HG03575 (cell line): ENCODE measurements around the gene ACSL5.
"Not testable (repeated sequence)": the region's sequence is repeated elsewhere in the genome, so short reads cannot be mapped to it uniquely, and the experiment has no call there.

Experiments
- ATAC-seq: cut with Tn5 transposase; IDR thresholded peaks from one replicate; pipeline ENCODE4 v1.9.1; 2021; ENCODE audit not compliant: unreplicated experiment, insufficient number of reproducible peaks, low FRiP score; ENCODE audit errors: extremely low read depth

Gene ACSL5

DNA sequence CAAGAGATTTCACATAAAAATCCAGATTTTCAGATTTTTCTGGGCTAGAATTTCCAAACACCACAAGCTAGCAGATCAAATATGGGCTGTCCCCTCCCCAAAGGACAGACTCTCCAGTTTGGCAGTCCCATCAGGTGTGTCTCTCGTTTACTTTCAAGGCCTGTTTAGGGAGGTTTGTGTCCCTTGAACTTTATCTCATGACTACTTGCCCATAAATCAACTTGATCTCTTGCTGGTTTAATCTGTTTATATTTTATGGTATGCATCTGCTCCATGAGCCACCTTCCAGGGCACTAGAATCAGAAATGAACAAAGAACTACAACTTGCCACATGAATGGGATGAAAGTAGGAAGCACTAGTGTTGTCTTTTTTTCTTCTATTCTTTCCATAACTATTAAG lies 67.6 kb downstream of the ACSL5 start:
- no peak for ATAC-seq

DNA sequence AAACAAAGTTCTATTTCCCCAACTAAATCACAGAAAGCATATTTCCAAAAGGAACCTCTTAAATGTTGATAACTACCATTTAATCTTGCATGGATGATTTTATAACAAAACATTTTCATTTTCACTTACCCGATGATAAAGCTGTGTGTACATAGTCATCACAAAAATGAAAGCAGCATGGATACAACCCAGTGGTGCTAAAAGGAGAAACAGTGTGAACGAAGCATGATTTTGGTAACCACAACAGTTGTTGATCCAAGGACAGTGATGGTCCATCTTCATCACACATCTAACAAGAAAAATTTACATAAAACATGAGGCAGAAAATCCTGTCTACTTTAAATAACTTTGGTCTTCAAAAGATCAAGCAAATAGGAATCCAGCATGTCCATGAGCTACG lies 68.1 kb downstream of the ACSL5 start:
- no peak for ATAC-seq

DNA sequence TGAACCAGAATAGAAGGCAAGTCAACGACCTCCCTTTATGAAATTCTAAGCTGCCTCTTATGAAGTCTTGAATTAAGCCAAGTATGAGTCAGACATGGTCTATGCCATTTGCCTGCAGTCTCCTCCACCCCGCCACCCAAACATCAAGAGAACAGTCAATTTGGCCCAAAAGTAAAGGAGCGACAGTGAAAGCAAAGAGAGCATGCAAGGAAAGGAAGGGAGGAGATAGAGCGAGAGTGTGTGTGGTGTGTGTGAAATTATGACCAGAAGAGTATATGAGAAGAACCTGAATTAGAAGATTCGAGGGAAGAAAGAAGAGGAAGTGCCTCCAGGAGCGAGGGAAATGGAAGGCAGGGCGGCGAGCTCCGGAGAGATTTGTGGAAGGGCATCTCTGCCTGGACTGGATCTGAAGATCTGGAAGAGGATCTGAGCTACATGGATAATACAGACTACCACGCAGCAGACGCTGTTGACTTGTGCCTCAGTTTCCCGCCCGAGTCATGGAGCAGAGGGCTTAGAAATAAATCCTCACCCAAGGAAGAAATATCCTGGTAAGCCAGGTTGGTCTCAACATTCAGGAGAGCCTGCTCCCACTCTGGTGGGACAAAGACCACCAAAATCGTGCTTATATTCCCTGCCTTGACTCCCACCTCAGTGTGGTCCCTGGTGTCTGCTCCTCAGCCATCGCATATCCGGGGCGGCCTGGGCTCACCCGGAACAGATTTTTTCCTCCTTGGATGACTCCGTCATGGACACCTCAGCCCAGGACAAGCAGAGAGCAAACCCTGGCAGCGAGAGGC lies 72.3 kb downstream of the ACSL5 start:
- ATAC-seq = peak; percentile 21

DNA sequence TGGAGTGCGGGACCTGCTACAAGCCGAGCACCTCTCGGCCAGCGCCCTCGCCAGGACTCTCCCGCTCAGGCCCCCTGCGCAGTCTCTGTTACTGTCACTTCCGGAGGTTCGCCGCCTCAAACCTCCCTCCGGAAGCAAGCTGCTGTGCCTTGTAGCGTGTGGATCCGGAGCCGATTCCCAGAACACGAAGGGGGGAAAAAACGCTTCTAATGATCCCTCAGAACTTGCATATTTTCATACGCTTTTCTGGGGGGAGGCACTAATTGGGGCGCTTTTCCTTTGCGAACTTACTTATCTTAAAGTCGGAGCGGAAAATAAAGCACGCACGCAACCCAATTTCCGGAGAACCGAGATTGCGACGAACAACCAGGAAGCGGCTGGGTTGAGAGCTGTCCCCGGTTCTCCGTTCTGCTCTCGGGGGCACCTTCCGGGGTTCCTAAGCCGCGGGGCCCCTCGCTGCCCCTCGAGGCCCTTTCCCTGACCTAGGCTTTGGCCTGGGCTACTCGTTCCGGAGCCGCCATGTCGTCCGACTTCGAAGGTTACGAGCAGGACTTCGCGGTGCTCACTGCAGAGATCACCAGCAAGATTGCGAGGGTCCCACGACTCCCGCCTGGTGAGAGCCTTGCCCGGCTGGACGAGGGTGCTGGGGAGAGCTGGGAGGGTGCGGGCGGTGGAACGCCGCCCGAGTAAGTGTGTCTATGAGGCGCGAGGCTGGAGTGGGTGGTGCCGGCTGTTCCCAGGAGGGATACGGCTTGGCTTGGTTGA lies 73.1 kb downstream of the ACSL5 start, which contains the start of the genes VTI1A and ZDHHC6:
Gene VTI1A, plus strand, starts transcription at position 361 of the 765 bp plus-strand sequence. Its CDS starts 159 bp downstream, at position 520.
Gene ZDHHC6, minus strand, starts transcription at position 60 of the 765 bp plus-strand sequence. CDS start 1,478 bp downstream, outside the sequence.
- ATAC-seq = peak; percentile 44

DNA sequence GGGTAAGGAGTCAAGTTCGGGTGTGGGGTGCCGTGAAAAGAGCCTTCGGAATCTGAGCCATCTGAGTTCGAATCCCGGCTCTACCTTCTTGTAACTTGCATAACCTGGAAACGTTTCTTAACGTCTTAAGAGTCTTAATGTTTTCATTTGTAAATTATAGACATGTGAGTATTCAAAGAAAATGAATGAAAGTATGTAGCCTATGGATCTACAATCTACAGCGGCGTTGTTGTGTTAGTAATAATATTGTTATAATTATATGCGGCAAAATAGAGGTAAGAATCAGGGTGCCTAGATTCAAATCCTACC lies 73.7 kb downstream of the ACSL5 start:
- no peak for ATAC-seq

DNA sequence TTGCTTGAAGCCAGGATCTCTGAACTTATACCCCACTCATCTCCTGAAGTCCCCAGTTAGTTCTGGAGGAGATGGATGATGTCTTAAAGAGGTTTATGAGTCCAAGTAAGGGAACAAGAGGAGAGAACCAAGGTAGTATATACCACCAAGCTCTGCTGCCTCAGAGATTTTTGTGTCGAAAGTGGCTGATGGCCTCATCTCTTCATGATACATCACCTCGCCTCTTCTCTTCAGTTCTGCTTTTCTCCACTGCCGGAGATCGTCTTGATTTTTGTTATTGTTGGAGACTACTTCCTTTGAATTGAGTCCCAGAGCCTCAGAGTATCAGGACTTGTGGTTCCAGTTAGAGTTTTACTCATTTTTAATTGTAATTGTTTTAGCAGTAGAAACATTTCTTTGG lies 75.0 kb downstream of the ACSL5 start:
- no peak for ATAC-seq

DNA sequence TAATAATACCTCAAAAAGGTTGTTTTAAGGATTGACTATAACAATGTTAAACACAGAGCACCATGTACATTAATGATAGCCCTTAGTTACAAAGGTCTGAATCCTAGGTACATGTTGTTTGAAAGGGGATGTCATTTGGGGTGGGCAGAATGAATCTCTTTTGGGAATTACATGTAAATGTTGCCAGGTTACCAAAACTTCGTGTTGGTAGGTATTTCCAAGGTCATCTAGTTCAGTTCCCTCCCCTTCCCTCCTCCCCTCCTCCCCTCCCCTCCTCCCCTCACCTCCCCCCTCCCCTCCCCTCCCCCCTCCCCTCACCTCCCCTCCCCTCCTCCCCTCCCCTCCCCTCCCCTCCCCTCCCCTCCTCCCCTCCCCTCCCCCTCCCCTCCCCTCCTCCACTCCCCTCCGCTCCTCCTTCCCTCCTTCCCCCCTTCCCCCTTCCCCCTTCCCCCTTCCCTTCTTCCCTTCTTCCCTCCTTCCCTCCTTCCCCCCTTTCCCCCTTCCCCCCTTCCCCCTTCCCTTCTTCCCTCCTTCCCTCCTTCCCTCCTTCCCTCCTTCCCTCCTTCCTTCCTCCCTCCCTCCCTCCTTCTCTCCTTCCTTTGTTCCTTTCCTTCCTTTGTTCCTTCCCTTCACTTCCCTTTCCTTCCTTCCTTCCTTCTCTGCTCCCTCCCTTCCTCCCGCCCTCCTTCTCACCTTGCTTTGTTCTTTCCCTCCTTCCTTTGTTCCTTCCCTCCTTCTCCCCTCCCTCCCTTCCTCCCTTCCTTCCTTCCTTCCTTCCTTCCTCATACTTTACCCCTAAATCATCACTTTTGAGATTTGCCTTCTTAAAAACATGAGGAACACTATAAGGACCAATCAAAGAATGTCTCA lies 81.2 kb downstream of the ACSL5 start:
- ATAC-seq = no peak

DNA sequence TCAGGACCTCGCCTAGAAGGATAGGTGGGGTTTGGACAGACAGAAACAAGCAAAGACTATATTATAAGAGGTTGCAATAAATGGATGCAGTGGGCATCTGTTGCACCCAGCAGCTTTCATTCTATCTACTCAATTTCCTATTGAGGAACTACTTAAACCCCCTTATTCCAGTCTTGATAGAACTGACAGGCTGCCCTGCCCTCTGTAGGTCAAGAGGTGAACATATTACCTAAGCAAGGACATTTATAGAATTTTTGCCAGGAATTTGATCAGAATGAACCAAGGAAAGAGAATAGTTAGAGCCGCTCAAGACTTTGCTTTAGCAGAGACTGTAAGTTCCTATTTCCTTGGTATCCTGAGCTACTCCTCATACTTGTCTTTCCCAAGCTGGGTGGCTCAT lies 82.6 kb downstream of the ACSL5 start:
- ATAC-seq = no peak

DNA sequence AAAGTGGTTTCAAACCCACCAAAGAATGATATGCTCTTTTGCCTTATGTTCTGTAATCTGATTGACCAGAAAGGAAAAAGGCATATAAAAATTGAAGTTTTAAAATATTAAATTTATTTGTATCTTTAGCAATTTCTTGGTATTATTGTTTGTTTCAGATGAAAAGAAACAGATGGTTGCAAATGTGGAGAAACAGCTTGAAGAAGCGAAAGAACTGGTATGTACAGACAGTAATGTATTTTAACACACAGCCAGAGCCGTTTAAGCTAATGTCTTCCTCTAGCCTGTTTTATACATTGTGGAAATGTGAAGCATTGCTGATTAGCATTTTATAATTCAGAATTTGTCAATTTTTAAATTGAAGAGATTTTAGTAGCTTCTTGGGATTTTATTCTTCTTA lies 86.5 kb downstream of the ACSL5 start:
- no peak for ATAC-seq

DNA sequence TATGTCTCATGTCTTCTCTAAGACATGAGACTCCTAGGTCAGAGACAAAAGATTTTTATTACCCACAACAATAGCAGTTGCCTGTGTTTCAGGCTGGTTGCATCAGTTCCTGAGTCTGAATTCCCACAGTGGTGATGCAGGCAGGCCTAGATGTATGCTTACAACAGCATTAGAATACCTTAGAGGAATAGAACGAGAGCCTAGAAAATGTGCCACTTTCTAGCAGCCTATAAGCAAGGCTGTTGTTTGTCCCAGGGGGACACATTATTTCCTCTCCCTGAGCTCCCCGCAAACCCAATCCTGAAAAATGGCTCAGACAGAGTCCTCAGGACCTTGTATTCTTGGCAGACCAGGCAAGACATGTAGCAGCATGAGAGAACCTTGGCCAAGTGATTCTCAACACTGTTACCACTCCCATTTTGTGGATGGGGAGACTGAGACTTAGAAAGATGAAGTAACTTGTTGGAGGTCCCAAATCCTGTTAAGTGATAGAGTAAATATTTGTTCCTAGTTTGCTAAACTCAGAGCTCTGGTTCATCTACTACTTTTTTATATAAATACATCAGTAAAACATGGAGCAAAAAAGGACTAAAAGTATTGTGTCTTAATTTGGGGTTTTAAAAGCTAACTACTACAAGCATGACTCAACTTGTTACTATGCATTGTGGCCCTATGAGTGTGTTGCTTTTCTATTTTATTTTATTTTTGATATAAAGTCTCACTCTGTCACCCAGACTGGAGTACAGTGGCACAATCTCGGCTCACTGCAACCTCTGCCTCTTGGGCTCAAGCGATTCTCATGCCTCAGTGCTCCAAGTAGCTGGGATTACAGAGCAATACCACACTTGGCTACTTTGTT lies 87.3 kb downstream of the ACSL5 start:
- ATAC-seq = no peak

DNA sequence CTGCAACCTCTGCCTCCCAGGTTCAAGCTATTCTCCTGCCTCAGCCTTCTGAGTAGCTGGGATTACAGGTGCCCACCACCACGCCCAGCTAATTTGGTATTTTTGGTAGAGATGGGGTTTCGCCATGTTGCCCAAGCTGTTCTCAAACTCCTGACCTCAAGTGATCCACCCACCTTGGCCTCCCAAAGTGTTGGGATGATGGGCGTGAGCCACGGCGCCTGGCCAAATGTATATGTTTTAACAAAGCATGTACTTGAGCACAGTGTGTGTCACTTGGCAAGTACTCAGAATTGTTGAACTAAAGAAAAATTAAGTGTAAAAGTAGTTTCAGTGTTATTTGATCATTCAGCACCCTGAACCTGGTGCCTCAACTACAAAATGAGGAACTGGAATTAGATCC lies 90.2 kb downstream of the ACSL5 start:
- not testable (repeated sequence) for ATAC-seq

DNA sequence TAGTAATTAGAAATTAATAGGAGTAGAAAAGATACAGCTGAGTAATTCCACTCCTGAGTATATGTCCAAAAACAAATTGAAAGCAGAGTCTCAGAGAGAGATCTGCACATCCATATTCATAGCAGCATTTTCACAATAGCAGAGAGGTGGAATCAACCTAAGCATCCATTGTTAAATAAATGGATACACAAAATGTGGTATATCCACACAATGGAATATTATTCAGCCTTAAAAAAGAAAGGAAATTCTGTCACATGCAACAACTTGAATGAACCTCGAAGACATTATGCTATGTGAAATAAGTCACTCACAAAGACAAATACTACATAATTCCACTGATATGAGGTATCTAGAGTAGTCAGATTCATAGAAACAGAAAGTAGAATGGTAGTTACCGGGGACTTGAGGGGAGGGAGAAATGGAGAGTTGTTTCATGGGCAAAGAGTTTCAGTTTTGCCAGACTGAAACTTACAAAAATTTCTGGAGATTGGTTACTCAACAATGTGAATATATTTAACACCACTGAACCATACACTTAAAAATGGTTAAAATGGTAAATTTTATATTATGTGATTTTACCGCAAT lies 91.5 kb downstream of the ACSL5 start:
- no peak for ATAC-seq

DNA sequence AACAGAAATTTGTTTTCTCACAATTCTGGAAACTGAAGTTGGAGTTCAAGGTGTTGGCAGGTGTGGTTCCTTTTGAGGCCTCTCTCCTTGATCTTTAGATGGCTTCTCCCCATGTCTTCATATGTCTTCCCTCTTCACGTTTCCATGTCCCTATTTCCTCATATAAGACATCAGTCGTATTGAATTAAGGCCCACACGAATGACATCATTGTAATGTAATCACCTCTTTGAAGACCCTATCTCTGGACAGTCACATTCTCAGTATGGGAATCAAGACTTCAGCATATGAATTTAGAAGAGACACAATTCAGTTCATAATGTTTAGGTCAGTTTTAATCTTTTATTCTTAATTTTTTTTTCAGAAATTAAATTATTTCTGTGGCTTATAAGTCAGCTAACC lies 92.9 kb downstream of the ACSL5 start:
- no peak for ATAC-seq

DNA sequence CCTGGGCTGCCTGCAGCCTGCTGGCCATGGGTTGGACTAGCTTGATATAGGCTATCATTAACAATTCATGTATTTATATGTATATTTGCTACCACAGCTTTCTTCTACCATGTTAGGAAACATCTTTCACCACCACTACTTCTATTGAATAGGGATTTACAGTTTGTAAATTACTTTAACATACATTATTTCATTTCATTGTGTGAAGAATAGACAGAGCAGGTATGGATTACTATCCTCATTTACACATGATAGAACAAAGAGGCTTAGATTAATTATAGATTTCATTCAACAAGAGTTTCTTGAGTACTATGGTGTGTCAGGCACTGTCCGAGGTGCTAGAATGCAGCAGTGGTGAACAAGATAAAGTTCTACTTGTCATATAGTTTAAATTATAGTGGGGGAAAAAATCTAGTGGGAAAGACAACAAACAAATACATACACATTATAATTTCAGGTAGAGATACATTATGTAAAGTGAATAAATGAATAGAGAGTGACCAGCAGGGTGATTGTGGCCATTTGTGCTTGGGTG lies 93.7 kb downstream of the ACSL5 start:
- ATAC-seq = no peak

DNA sequence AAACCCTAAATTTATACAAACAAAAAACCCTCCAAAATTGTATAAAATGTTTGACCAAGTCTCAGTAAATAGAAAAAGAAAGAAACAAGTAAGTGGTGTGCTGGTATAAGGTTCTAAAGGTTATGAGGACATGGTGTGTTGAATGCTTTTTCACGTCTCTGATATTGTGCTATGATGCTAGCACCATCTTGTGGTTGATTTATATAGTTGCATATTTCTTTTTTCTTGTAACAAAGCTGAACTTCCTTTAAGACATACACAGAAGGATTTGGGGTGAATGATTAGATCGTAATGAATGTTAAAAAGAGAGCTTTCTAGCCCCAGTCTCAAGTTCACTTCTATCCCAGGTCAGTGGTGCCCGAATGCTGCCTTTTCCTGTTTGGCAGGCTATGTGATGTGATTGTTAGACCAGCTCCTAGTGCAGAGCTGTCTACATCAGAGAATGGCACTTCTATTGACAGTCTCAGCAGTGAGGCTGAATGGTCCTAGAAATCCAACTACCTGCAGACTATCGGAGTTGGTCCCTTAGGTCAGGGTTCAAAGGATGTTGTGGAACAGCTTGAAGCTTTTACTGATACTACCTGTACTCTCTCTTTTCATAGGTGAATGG lies 98.1 kb downstream of the ACSL5 start:
- peak; percentile 58 for ATAC-seq

DNA sequence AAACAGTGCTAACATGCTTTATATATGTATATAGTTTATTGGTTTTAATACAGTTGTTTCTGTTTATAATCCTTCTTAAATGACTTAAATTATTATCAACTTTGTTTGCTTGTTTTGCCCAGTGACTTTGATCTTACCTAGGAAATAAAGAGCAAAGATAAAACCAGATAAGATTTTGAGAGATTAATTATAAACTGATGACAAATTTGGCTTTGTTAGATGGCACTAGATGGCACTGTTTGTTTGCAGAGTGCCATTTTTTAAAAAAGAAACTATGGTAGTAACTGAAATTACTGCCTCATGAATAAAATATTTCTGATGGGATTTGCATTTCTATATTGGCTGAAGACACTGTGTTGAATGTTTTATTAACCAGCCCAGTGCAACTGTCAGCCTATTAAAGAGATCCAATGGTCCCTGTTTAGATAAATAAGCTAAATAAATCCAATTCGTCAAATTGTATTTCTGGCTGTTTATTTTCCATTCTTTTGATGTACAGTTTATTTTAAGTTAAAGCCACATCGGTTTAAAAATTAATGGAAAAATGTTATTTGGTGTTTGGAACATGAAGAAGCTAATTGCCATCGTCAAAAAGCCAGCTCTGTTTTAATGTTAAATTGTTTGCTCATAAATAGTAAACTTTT lies 101.8 kb downstream of the ACSL5 start:
- no peak for ATAC-seq
